Measurements from ENCODE around the gene EDC4. TPM values are rescaled to one million over a fixed set of nuclear protein-coding genes. Genes with fewer than 3 reads are reported as not detected.

The EDC4 gene
- total RNA-seq, 4 donors from 2014 or later = 31.4 to 68.2 (median 41.2) TPM

GRCh38 chr16:67924140-67924906 lies 51.5 kb downstream of the EDC4 start:
- H3K4me1 ChIP-seq = peaks cover 22 to 56% of the 10 kb centered on the region in 2 donors
- H3K27me3 ChIP-seq = no peaks in the 10 kb centered on the region
- peaks cover 6 to 13% of the 10 kb centered on the region in 2 donors for H3K36me3 ChIP-seq
- no peaks in the 10 kb centered on the region for H3K9me3 ChIP-seq
- TF ChIP-seq POLR2A (IDR thresholded peaks at IDR 0.05) (no peak), CTCF (IDR thresholded peaks at IDR 0.05) (no peak)
- intact Hi-C loops (cut with DNase I) = no loop called here
- 83 to 84% methylated on average over 9 to 10 of the region's 10 CpGs for whole genome bisulfite sequencing, 2 donors
- no peak for DNase-seq
- peak overlapping the region; percentile 20 to 65 (median 25) for H3K27ac ChIP-seq
- no peak overlapping the region for H3K4me3 ChIP-seq (replicated peaks in 1 of 3)

- Histone ChIP-seq H3K4me3 (replicated peaks in 1 of 3) (no peak overlapping the region), H3K9me3 (no peaks in the 10 kb centered on the region), H3K4me1 (peaks cover 22 to 49% of the 10 kb centered on the region in 2 donors), H3K27me3 (no peaks in the 10 kb centered on the region), H3K36me3 (peaks cover 6 to 13% of the 10 kb centered on the region in 2 donors), H3K27ac (peak overlapping the region in 2 of 3 donors; percentile 13 to 40)
- intact Hi-C loops (cut with DNase I) = loop anchor here (5.0 kb wide), 2 partner anchors 44 to 109 kb away; partner anchors contain the start of gene NRN1L
- peak in 1 of 2 donors; percentile 47 for DNase-seq
- TF ChIP-seq CTCF (IDR thresholded peaks at IDR 0.05) (no peak), POLR2A (IDR thresholded peaks at IDR 0.05) (no peak)
- 61 to 63% methylated on average over 12 to 13 of the region's 13 CpGs for WGBS, 2 donors
Measured at GRCh38 chr16:67926181-67926750, 53.4 kb downstream of the EDC4 start.

GRCh38 chr16:67927131-67927941 lies 54.5 kb downstream of the EDC4 start:
- TF ChIP-seq POLR2A (IDR thresholded peaks at IDR 0.05) (no peak), CTCF (IDR thresholded peaks at IDR 0.05) (no peak)
- peaks cover 21 to 45% of the 10 kb centered on the region in 2 donors for H3K4me1 ChIP-seq
- no peaks in the 10 kb centered on the region for H3K27me3 ChIP-seq
- 91 to 93% methylated on average over 20 to 22 of the region's 22 CpGs for WGBS, 2 donors
- intact Hi-C loops (cut with DNase I) = loop anchor here (5.0 kb wide), 2 partner anchors 45 to 110 kb away; partner anchors contain the start of gene NRN1L
- no peak for DNase-seq
- no peak overlapping the region for H3K27ac ChIP-seq
- peaks cover 6 to 13% of the 10 kb centered on the region in 2 donors for H3K36me3 ChIP-seq
- no peaks in the 10 kb centered on the region for H3K9me3 ChIP-seq
- no peak overlapping the region for H3K4me3 ChIP-seq (replicated peaks in 1 of 3)

- DNase-seq = no peak
- intact Hi-C loops (cut with DNase I) = loop anchor here (5.0 kb wide), 2 partner anchors 46 to 111 kb away; partner anchors contain the start of gene NRN1L
- no peak for TF ChIP-seq CTCF (IDR thresholded peaks at IDR 0.05)
- TF ChIP-seq POLR2A (IDR thresholded peaks at IDR 0.05) = no peak
- 89 to 100% methylated on average over 1 to 7 of the region's 7 CpGs for WGBS, 2 donors
- Histone ChIP-seq H3K4me1 (peaks cover 15 to 37% of the 10 kb centered on the region in 2 donors), H3K36me3 (peaks cover 6 to 13% of the 10 kb centered on the region in 2 donors), H3K9me3 (no peaks in the 10 kb centered on the region), H3K27me3 (no peaks in the 10 kb centered on the region), H3K27ac (no peak overlapping the region), H3K4me3 (replicated peaks in 1 of 3) (no peak overlapping the region)
Measured at GRCh38 chr16:67928147-67928546, 55.3 kb downstream of the EDC4 start.
